ENCODE measurements around the gene NSMCE1. TPM values are rescaled to one million over a fixed set of nuclear protein-coding genes. Genes with fewer than 3 reads are reported as not detected.

Gene NSMCE1
- total and polyA plus RNA-seq, 2 donors (not counting 1 experiment from before 2014, with no cell fraction given): 29.0 to 61.9 TPM

DNA sequence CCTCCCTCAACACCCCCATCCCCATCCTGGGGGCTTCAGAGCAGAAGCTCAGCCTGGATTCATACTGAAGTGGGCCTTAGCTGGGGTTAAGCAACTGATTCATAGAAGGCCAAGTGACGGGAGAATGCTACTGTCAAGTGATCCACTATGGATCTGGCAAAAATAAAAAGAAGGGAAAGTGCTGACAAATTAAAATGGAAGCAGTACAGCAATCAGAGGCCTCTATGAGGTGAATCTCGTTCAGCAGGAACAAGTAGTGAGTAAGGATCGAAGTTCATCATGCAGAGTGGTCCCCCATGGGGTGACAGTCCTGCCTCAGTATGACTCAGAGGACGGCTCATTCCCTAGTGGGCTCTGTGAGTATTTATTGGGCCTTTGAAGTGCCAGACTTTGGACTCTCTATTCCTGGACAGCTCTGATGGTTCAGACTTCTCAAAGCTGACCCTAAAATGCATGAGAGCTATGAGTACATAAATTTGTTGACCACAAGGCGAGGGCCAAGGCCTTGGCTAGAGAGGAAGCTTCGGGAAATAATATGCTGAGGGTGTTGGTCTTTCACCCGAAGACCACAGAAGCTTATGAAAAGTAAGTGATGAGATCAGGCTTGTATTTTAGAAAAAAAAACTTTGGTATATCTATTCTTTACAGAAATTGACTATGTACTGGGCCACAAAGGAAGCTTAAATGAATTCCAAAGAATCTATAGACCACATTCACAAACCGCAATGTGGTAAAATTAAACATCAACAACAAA, 5.3 kb upstream of the NSMCE1 start:
- H3K4me1 Mint-ChIP-seq: peaks cover 62% of the 10 kb centered on the region
- peak overlapping the region; percentile 47 for H3K4me2 ChIP-seq (replicated peaks; ENCODE audit: low read depth, low read length, poor library complexity, severe bottlenecking)

More for the DNA sequence above, 5.3 kb upstream of the NSMCE1 start:
- intact Hi-C loops (cut with micrococcal nuclease): no loop called here
- no peak for TF ChIP-seq EZH2 (IDR thresholded peaks at IDR 0.05; ENCODE audit: borderline replicate concordance, insufficient read depth, low read depth, low read length, poor library complexity, severe bottlenecking)
- TF ChIP-seq, protein P1, sequence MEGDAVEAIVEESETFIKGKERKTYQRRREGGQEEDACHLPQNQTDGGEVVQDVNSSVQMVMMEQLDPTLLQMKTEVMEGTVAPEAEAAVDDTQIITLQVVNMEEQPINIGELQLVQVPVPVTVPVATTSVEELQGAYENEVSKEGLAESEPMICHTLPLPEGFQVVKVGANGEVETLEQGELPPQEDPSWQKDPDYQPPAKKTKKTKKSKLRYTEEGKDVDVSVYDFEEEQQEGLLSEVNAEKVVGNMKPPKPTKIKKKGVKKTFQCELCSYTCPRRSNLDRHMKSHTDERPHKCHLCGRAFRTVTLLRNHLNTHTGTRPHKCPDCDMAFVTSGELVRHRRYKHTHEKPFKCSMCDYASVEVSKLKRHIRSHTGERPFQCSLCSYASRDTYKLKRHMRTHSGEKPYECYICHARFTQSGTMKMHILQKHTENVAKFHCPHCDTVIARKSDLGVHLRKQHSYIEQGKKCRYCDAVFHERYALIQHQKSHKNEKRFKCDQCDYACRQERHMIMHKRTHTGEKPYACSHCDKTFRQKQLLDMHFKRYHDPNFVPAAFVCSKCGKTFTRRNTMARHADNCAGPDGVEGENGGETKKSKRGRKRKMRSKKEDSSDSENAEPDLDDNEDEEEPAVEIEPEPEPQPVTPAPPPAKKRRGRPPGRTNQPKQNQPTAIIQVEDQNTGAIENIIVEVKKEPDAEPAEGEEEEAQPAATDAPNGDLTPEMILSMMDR (IDR thresholded peaks at IDR 0.05): no peak
- no peak for DNase-seq
- ChIA-PET CTCF (interaction anchor here (0.7 to 4.9 kb wide), 10 partner anchors 20 to 141 kb away, joined by 3 to 33 read pairs (median 5); no protein-coding TSS in a partner anchor), POLR2A (interaction anchor here (0.5 to 1.8 kb wide), 5 partner anchors 9 to 39 kb away, joined by 3 to 8 read pairs (median 6); no protein-coding TSS in a partner anchor)
- 53% methylated on average over 5 of the region's 8 CpGs for WGBS (ENCODE audit: insufficient coverage)
- H3K79me2 ChIP-seq (ENCODE audit: control insufficient read depth, insufficient read depth, low read length): peaks cover 17% of the 10 kb centered on the region
- no peaks in the 10 kb centered on the region for H3K36me3 ChIP-seq (replicated peaks in 1 of 2; ENCODE audit: control extremely low read depth in 1 of 2, control insufficient read depth in 1 of 2, extremely low read depth in 1 of 2, insufficient read depth in 2 of 2, low read length in 1 of 2)
- peak; percentile 48 for ATAC-seq (ENCODE audit: low read depth)
- H3K4me3 ChIP-seq (ENCODE audit: control extremely low read depth in 1 of 5, extremely low read depth in 1 of 5, insufficient read depth in 1 of 5, low read depth in 2 of 5, low read length in 4 of 5): peak overlapping the region in 2 of 5 experiments; percentile 1 to 26
- no peaks in the 10 kb centered on the region for H3K9me3 ChIP-seq (ENCODE audit: control extremely low read depth in 1 of 3, control insufficient read depth in 2 of 3, insufficient read depth in 1 of 3, low read length in 2 of 3)
- peaks cover 64 to 67% of the 10 kb centered on the region in 2 donors for H3K4me1 ChIP-seq (ENCODE audit: control insufficient read depth in 2 of 2, insufficient read depth in 2 of 2, low read length in 2 of 2)
- Mint-ChIP-seq H3K4me3 (peak overlapping the region; percentile 54), H3K27ac (peak overlapping the region; percentile 87), H3K27me3 (no peaks in the 10 kb centered on the region), H3K9me3 (ENCODE audit: insufficient read depth) (no peaks in the 10 kb centered on the region)
- H3K27me3 ChIP-seq (replicated peaks in 1 of 4; ENCODE audit: control extremely low read depth in 1 of 4, control insufficient read depth in 3 of 4, insufficient read depth in 4 of 4, low read length in 3 of 4): no peaks in the 10 kb centered on the region
- peak overlapping the region; percentile 74 to 82 for H3K27ac ChIP-seq (ENCODE audit: low read length in 2 of 2)
- H2AFZ ChIP-seq (ENCODE audit: insufficient read depth, low read depth, low read length, poor library complexity, severe bottlenecking): peak overlapping the region; percentile 35
- H4K20me1 ChIP-seq (ENCODE audit: control insufficient read depth, insufficient read depth, low read length, poor library complexity, severe bottlenecking): no peaks in the 10 kb centered on the region
- peak overlapping the region; percentile 22 for H3K9ac ChIP-seq (ENCODE audit: low read length)

All from B cell (primary cell).